ENCODE results near the gene GPR39. TPM values are rescaled to one million over a fixed set of nuclear protein-coding genes. Genes with fewer than 3 reads are reported as not detected.

The GPR39 gene
- total RNA-seq, 2 experiments from 2014 or later: not detected

DNA sequence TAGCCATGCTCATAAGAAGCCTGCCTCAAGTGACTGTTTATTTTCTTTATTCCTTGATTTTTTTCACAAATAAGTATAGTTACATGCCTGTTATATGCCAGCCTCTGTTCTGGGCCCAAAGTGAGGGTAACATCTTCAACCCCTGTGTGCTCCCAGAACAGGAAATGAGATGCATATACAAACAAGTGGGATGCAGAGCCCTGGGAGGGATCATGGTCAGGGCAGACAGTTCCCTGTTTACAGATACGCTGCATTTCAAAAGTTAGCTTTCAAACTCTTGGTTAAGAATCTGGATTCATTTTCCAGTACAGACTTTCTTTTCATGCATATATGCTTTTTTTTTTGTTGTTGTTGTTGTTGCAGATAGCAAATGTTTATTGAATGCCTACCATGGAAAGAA is 24.4 kb downstream of the GPR39 start:
- ChIA-PET CTCF (no interaction called here), POLR2A (no interaction called here)
- H3K36me3 Mint-ChIP-seq (ENCODE audit: low read depth): no peaks in the 10 kb centered on the region
- H3K4me3 Mint-ChIP-seq: no peak overlapping the region
- H3K9me3 Mint-ChIP-seq: peaks cover 2% of the 10 kb centered on the region
- no peaks in the 10 kb centered on the region for H3K4me1 Mint-ChIP-seq
- no peak overlapping the region for H3K27ac Mint-ChIP-seq
- H3K27me3 Mint-ChIP-seq: no peaks in the 10 kb centered on the region
- no peak for DNase-seq

GRCh38 chr2:132442278-132442677 is 25.7 kb downstream of the GPR39 start:
- H3K27ac Mint-ChIP-seq: no peak overlapping the region
- no peak overlapping the region for H3K4me3 Mint-ChIP-seq
- H3K4me1 Mint-ChIP-seq: no peaks in the 10 kb centered on the region
- DNase-seq: no peak
- peaks cover 2% of the 10 kb centered on the region for H3K9me3 Mint-ChIP-seq
- POLR2A ChIA-PET: no interaction called here
- H3K27me3 Mint-ChIP-seq: no peaks in the 10 kb centered on the region
- H3K36me3 Mint-ChIP-seq (ENCODE audit: low read depth): no peaks in the 10 kb centered on the region
- CTCF ChIA-PET: no interaction called here

DNA sequence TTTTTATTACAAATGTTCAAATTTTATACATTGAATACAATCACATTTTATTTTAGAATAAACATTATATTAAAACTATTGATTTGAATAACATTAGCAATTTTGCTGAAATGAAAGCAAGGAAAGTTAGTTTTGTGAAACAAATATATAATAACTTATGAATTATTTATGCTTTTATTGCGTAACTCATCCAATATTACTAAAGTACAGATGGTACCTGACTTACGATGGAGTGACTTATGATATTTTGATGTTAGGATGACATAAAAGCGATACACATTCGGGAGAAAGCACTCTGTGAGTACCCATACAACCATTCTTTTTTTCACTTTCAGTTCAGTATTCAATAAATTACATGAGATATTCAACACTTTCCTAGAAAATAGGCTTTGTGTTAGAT is 26.5 kb downstream of the GPR39 start:
- Mint-ChIP-seq H3K27ac (no peak overlapping the region), H3K36me3 (ENCODE audit: low read depth) (no peaks in the 10 kb centered on the region), H3K4me3 (no peak overlapping the region), H3K4me1 (no peaks in the 10 kb centered on the region), H3K27me3 (no peaks in the 10 kb centered on the region), H3K9me3 (no peaks in the 10 kb centered on the region)
- DNase-seq: no peak
- ChIA-PET POLR2A (no interaction called here), CTCF (no interaction called here)

DNA sequence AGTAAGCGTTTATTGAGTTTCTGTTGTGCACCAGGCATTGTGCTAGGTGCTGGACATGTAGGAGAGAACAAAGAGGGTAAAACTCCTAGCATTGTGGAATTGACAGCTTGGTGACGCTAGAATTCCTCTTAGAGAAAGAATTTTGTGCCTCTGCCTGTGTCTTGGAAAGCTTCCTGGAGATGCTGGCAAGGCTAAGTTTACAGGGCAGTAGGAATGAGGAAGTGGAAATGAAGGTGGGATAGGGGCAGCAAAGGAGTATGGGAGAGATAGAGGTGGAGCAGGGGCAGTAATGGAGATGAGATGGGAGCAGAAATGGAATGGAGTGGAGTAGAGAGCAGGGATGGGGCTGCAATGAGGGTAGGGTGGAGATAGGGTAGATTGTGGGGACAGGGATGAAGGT is 29.8 kb downstream of the GPR39 start:
- Mint-ChIP-seq H3K36me3 (ENCODE audit: low read depth) (no peaks in the 10 kb centered on the region), H3K9me3 (no peaks in the 10 kb centered on the region), H3K27me3 (no peaks in the 10 kb centered on the region), H3K4me1 (no peaks in the 10 kb centered on the region), H3K27ac (no peak overlapping the region), H3K4me3 (no peak overlapping the region)
- DNase-seq: no peak
- CTCF ChIA-PET: no interaction called here
- POLR2A ChIA-PET: no interaction called here

DNA sequence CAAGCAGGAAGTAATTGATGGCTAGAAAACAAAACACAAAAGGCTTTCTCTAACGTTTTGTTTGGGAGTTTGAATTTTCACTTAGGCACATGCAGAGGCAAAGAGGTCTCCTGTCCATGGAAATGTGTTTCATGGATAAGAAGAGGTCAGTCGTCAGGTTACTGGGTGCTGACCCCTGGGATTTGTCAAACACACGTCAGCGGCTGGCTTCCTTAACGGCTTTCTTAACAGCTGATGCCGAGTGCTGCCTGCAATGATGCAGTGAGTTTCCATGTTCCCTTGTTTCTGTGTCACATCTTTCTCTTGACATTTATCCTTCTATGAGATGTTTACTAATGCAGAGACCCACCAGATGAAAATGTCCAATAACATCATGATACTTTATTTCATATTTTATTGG is 31.7 kb downstream of the GPR39 start:
- no peaks in the 10 kb centered on the region for H3K4me1 Mint-ChIP-seq
- H3K27me3 Mint-ChIP-seq: no peaks in the 10 kb centered on the region
- H3K36me3 Mint-ChIP-seq (ENCODE audit: low read depth): no peaks in the 10 kb centered on the region
- peaks cover 4% of the 10 kb centered on the region for H3K9me3 Mint-ChIP-seq
- CTCF ChIA-PET: interaction anchor here (0.6 kb wide), 1 partner anchor 150 kb away, joined by 4 read pairs; no protein-coding TSS in a partner anchor
- no peak for DNase-seq
- H3K27ac Mint-ChIP-seq: no peak overlapping the region
- POLR2A ChIA-PET: no interaction called here
- no peak overlapping the region for H3K4me3 Mint-ChIP-seq

DNA sequence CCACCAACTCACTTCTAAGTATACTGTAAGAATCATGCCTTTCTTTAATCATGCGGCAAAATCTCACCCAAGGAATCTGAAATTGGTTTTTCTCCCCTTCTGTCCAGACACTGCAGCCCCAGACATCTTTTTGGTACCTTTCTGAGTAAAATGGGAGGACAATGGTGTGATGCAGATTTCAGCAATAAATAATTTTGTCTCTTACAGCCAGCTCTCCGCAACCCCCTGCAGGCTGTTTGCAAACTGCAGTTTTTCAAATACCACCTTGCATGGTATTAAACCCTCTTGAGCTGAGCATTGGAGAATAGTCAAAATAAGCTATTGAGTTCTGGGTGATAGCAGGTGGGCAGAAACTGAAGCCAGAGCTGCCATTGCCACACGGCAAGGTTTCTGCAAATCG is 32.2 kb downstream of the GPR39 start:
- H3K9me3 Mint-ChIP-seq: peaks cover 4% of the 10 kb centered on the region
- H3K36me3 Mint-ChIP-seq (ENCODE audit: low read depth): no peaks in the 10 kb centered on the region
- H3K27ac Mint-ChIP-seq: no peak overlapping the region
- POLR2A ChIA-PET: no interaction called here
- CTCF ChIA-PET: interaction anchor here (0.6 kb wide), 1 partner anchor 151 kb away, joined by 4 read pairs; no protein-coding TSS in a partner anchor
- no peaks in the 10 kb centered on the region for H3K27me3 Mint-ChIP-seq
- DNase-seq: no peak
- H3K4me1 Mint-ChIP-seq: no peaks in the 10 kb centered on the region
- H3K4me3 Mint-ChIP-seq: no peak overlapping the region

DNA sequence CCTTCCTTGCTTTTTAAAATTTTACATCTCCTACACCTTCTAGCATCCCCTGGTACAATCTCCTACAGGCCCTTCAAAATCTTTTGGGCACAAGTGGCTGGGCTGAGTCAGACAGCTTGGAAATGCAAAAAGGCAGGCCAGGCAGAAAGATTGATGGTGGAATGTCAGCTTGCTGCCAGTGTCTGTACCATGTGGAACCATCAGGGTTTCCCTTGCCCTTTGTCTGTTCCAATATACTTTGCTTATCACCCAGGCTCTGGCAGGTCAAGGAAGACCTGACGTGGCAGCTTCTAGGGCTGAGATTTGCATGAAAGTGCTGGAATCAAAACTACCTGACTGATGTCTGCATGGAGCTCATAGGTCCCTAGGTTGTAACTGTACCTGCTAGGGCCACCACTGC is 33.3 kb downstream of the GPR39 start:
- Mint-ChIP-seq H3K27ac (no peak overlapping the region), H3K9me3 (peaks cover 7% of the 10 kb centered on the region), H3K4me1 (no peaks in the 10 kb centered on the region), H3K27me3 (no peaks in the 10 kb centered on the region), H3K4me3 (no peak overlapping the region), H3K36me3 (ENCODE audit: low read depth) (no peaks in the 10 kb centered on the region)
- ChIA-PET CTCF (no interaction called here), POLR2A (no interaction called here)
- no peak for DNase-seq

DNA sequence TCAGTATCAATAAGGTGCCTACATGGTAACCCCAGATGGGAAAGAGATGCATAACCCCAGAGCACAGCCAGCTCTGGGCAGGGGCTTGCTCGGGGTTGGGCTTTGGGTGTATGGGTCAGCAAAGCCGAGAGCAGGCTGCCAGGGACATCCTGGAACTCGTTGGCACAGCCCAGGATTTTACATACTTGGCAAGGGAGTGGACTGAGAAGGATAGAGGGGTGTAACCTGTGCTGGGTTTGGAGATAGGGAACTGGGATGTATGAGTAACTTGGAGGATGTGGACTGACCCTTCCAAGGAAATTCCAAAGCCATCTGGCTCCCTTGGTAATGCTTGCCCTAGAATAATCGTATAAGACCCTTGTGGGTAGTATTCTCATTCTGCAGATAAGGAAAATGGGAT is 44.2 kb downstream of the GPR39 start:
- Mint-ChIP-seq H3K9me3 (peaks cover 29% of the 10 kb centered on the region), H3K4me1 (no peaks in the 10 kb centered on the region), H3K27me3 (no peaks in the 10 kb centered on the region), H3K4me3 (no peak overlapping the region), H3K27ac (no peak overlapping the region), H3K36me3 (ENCODE audit: low read depth) (no peaks in the 10 kb centered on the region)
- POLR2A ChIA-PET: no interaction called here
- CTCF ChIA-PET: no interaction called here
- DNase-seq: no peak

GRCh38 chr2:132462236-132462635 is 45.6 kb downstream of the GPR39 start:
- Mint-ChIP-seq H3K4me1 (no peaks in the 10 kb centered on the region), H3K27me3 (no peaks in the 10 kb centered on the region), H3K36me3 (ENCODE audit: low read depth) (no peaks in the 10 kb centered on the region), H3K4me3 (no peak overlapping the region), H3K9me3 (peaks cover 27% of the 10 kb centered on the region), H3K27ac (no peak overlapping the region)
- ChIA-PET POLR2A (no interaction called here), CTCF (no interaction called here)
- no peak for DNase-seq

DNA sequence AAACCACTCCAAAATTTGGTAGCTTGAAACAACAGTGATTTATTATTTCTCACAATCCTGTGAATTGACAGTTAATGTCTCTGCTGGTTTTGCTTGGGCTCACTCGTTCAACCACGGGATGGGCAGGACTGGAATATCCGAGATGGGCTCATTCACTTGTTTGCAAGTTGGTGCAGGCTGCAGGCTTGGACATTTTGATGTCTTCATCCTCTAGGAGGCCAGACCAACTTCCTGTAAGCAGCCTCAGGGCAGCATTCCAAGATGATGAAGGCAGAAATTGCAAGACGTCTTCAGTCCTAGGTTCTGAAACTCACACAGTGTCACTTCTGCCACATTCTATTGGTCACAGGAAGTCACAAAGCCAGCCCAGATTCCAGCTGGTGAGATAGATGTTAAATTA is 47.1 kb downstream of the GPR39 start:
- Mint-ChIP-seq H3K9me3 (peaks cover 31% of the 10 kb centered on the region), H3K4me3 (no peak overlapping the region), H3K27me3 (no peaks in the 10 kb centered on the region), H3K27ac (no peak overlapping the region), H3K4me1 (no peaks in the 10 kb centered on the region), H3K36me3 (ENCODE audit: low read depth) (no peaks in the 10 kb centered on the region)
- POLR2A ChIA-PET: no interaction called here
- no peak for DNase-seq
- CTCF ChIA-PET: no interaction called here

GRCh38 chr2:132465917-132466316 is 49.3 kb downstream of the GPR39 start:
- no peak overlapping the region for H3K27ac Mint-ChIP-seq
- no peak for DNase-seq
- no peaks in the 10 kb centered on the region for H3K36me3 Mint-ChIP-seq (ENCODE audit: low read depth)
- no peak overlapping the region for H3K4me3 Mint-ChIP-seq
- no peaks in the 10 kb centered on the region for H3K27me3 Mint-ChIP-seq
- ChIA-PET POLR2A (no interaction called here), CTCF (no interaction called here)
- peaks cover 34% of the 10 kb centered on the region for H3K9me3 Mint-ChIP-seq
- no peaks in the 10 kb centered on the region for H3K4me1 Mint-ChIP-seq

GRCh38 chr2:132466428-132467028 is 49.9 kb downstream of the GPR39 start:
- H3K9me3 Mint-ChIP-seq: peaks cover 35% of the 10 kb centered on the region
- no peaks in the 10 kb centered on the region for H3K36me3 Mint-ChIP-seq (ENCODE audit: low read depth)
- no peaks in the 10 kb centered on the region for H3K4me1 Mint-ChIP-seq
- POLR2A ChIA-PET: no interaction called here
- no peaks in the 10 kb centered on the region for H3K27me3 Mint-ChIP-seq
- CTCF ChIA-PET: no interaction called here
- DNase-seq: no peak
- H3K27ac Mint-ChIP-seq: no peak overlapping the region
- no peak overlapping the region for H3K4me3 Mint-ChIP-seq

GRCh38 chr2:132468821-132469675 is 52.4 kb downstream of the GPR39 start:
- H3K36me3 Mint-ChIP-seq (ENCODE audit: low read depth): no peaks in the 10 kb centered on the region
- DNase-seq: no peak
- ChIA-PET CTCF (no interaction called here), POLR2A (no interaction called here)
- H3K27ac Mint-ChIP-seq: no peak overlapping the region
- H3K4me1 Mint-ChIP-seq: no peaks in the 10 kb centered on the region
- no peak overlapping the region for H3K4me3 Mint-ChIP-seq
- peaks cover 29% of the 10 kb centered on the region for H3K9me3 Mint-ChIP-seq
- no peaks in the 10 kb centered on the region for H3K27me3 Mint-ChIP-seq

DNA sequence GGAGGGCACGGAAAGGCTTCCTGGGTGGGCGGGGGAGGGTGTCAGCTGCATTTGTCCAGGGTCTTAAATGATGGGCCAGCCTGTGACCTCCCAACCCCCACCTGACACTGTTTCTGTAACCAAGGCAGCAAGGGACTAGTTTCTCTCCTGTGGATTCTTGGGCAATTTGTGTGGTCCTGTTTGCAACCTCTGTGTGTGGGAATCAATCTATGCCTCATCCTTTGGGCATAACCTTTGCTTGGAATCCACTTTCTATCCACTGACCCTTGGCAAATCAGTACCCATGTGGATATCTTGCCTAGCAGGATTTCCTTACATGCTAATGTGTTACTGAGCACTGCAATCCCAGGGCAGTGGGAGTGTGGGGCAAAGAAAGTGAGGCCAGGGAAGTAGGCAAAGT is 54.1 kb downstream of the GPR39 start:
- no peaks in the 10 kb centered on the region for H3K27me3 Mint-ChIP-seq
- no peak overlapping the region for H3K27ac Mint-ChIP-seq
- no peaks in the 10 kb centered on the region for H3K4me1 Mint-ChIP-seq
- no peak for DNase-seq
- POLR2A ChIA-PET: no interaction called here
- H3K9me3 Mint-ChIP-seq: peaks cover 18% of the 10 kb centered on the region
- H3K36me3 Mint-ChIP-seq (ENCODE audit: low read depth): no peaks in the 10 kb centered on the region
- CTCF ChIA-PET: no interaction called here
- no peak overlapping the region for H3K4me3 Mint-ChIP-seq

All from activated CD4-positive, alpha-beta memory T cell treated with anti-CD3 and anti-CD28 coated beads, Interleukin-2, amount 10 ng/mL, durations not matched to agents 7 days and 5 days (primary cell).